ENCODE results near the gene AGXT2. TPM values are rescaled to one million over a fixed set of nuclear protein-coding genes. Genes with fewer than 3 reads are reported as not detected.

The AGXT2 gene
- total RNA-seq, 1 experiment from 2014 or later = not detected

DNA sequence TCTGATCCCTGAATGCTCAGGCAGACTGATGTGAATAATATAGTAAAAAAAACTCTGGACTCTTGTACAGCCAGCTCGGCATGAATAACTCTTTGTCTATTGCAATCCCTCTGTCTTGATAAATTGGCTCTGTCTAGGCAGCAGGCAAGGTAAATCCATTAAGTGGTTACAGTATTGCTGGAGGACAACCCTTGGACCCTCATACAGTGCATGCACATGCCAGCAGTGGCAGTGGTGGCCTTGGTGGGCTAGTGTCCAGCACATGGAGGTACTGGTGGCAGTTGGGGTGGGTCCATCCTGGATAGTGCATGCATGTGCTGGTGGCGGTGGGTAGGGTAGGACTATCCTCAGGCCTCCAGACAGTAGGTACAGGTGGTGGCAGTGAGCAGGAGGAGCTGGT is 79.5 kb downstream of the AGXT2 start:
- Histone ChIP-seq H3K36me3 (ENCODE audit: low read depth) (no peaks in the 10 kb centered on the region), H3K9me2 (ENCODE audit: insufficient read depth) (no peaks in the 10 kb centered on the region; the same call in 1 of the 2 replicates), H3K4me3 (no peak overlapping the region), H2AFZ (no peak overlapping the region), H3K79me2 (ENCODE audit: low read depth) (no peaks in the 10 kb centered on the region), H3F3A (ENCODE audit: insufficient read depth, low read depth) (no peaks in the 10 kb centered on the region), H3K27me3 (ENCODE audit: insufficient read depth, low read depth) (no peaks in the 10 kb centered on the region), H3K27ac (no peak overlapping the region), H3K4me2 (no peak overlapping the region), H3K4me1 (replicated peaks; ENCODE audit: insufficient read depth) (no peaks in the 10 kb centered on the region), H3K9me3 (ENCODE audit: insufficient read depth, low read depth) (peaks cover 12% of the 10 kb centered on the region), H4K20me1 (ENCODE audit: insufficient read depth) (no peaks in the 10 kb centered on the region)
- no TSS peak for BruUV-seq (replicated peaks)
- TF ChIP-seq CTCF (conservative IDR thresholded peaks at IDR 0.05) (no peak), EZH2 (IDR thresholded peaks at IDR 0.05; ENCODE audit: low read depth) (no peak)
- no peak for DNase-seq
- ChIA-PET POLR2A (ENCODE audit: unreplicated experiment) (no interaction called here), CTCF (interaction anchor here (1.1 kb wide), 1 partner anchor 35 kb away, joined by 3 read pairs; no protein-coding TSS in a partner anchor)
- intact Hi-C loops (cut with micrococcal nuclease; ENCODE audit: unreplicated experiment) = no loop called here

DNA sequence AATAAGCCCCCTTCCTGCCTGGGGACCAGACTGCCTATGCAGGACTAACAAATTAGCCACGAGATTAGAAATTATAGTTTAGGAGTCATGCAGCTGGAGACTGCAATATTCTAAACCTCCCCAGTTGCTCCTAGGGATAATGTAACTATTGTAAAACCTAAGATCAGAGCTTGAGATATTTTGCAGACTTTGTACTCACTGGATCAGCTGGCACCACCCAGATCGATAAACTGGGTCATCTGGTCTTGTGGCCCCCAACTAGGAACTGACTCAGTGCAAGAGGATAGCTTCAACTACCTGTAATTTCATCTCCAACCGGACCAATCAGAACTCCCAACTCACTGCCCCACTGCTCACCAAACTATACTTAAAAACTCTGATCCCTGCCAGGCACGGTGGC is 80.2 kb downstream of the AGXT2 start:
- CTCF ChIA-PET = no interaction called here
- POLR2A ChIA-PET (ENCODE audit: unreplicated experiment) = no interaction called here
- no peak for TF ChIP-seq EZH2 (IDR thresholded peaks at IDR 0.05; ENCODE audit: low read depth)
- no peak for TF ChIP-seq CTCF (conservative IDR thresholded peaks at IDR 0.05)
- Histone ChIP-seq H3K9me3 (ENCODE audit: insufficient read depth, low read depth) (peaks cover 12% of the 10 kb centered on the region), H3K27ac (no peak overlapping the region), H3K36me3 (ENCODE audit: low read depth) (no peaks in the 10 kb centered on the region), H3K4me2 (no peak overlapping the region), H3K4me1 (replicated peaks; ENCODE audit: insufficient read depth) (no peaks in the 10 kb centered on the region), H3K9me2 (ENCODE audit: insufficient read depth) (no peaks in the 10 kb centered on the region; the same call in 1 of the 2 replicates), H3K79me2 (ENCODE audit: low read depth) (no peaks in the 10 kb centered on the region), H2AFZ (no peak overlapping the region), H3K4me3 (no peak overlapping the region), H4K20me1 (ENCODE audit: insufficient read depth) (no peaks in the 10 kb centered on the region), H3F3A (ENCODE audit: insufficient read depth, low read depth) (no peaks in the 10 kb centered on the region), H3K27me3 (ENCODE audit: insufficient read depth, low read depth) (no peaks in the 10 kb centered on the region)
- DNase-seq = no peak
- intact Hi-C loops (cut with micrococcal nuclease; ENCODE audit: unreplicated experiment) = no loop called here
- BruUV-seq (replicated peaks) = no TSS peak

- no peak overlapping the region for H3K4me2 ChIP-seq
- peaks cover 15% of the 10 kb centered on the region for H3K4me1 ChIP-seq (replicated peaks; ENCODE audit: insufficient read depth)
- H3K27ac ChIP-seq = no peak overlapping the region
- no peak overlapping the region for H3K4me3 ChIP-seq
- H3K9me3 ChIP-seq (ENCODE audit: insufficient read depth, low read depth) = no peaks in the 10 kb centered on the region
- ChIA-PET POLR2A (ENCODE audit: unreplicated experiment) (no interaction called here), CTCF (interaction anchor here (0.9 kb wide), 1 partner anchor 50 kb away, joined by 4 read pairs; no protein-coding TSS in a partner anchor)
- DNase-seq = peak; percentile 55 to 86
- peaks cover 3% of the 10 kb centered on the region; the same call in 1 of the 2 replicates for H3K36me3 ChIP-seq (ENCODE audit: low read depth)
- peaks cover 12% of the 10 kb centered on the region; the same call in 1 of the 2 replicates for H4K20me1 ChIP-seq (ENCODE audit: insufficient read depth)
- no peaks in the 10 kb centered on the region; the same call in 1 of the 2 replicates for H3K9me2 ChIP-seq (ENCODE audit: insufficient read depth)
- no peaks in the 10 kb centered on the region for H3K79me2 ChIP-seq (ENCODE audit: low read depth)
- H2AFZ ChIP-seq = no peak overlapping the region
- H3F3A ChIP-seq (ENCODE audit: insufficient read depth, low read depth) = peaks cover 11% of the 10 kb centered on the region
- TF ChIP-seq CTCF (conservative IDR thresholded peaks at IDR 0.05) = no peak
- no peak for TF ChIP-seq EZH2 (IDR thresholded peaks at IDR 0.05; ENCODE audit: low read depth)
- intact Hi-C loops (cut with micrococcal nuclease; ENCODE audit: unreplicated experiment) = no loop called here
- no peaks in the 10 kb centered on the region for H3K27me3 ChIP-seq (ENCODE audit: insufficient read depth, low read depth)
- no TSS peak for BruUV-seq (replicated peaks)
Measured at GRCh38 chr5:34959323-34959722, 88.4 kb downstream of the AGXT2 start.
